Left lung (tissue), 10 donors: ENCODE results near the gene VMAC. TPM values are rescaled to one million over a fixed set of nuclear protein-coding genes. Genes with fewer than 3 reads are reported as not detected.

ENCODE experiments used
- ATAC-seq: fragments of 200-7000 bp; cut with Tn5 transposase; one replicate; pipeline ENCODE4 v1.9.1; 2020; ENCODE audit warnings: moderate library complexity
- DNase-seq, 4 donors: peaks; one replicate each; pipeline ENCODE4 v3.0.0-alpha.2; 2013 to 2020
- H3K27ac ChIP-seq, 2 donors: fragments of 200-600 bp; sonication (generic) in 1 of 2; one replicate each; pipeline versions ENCODE4 v1.5.0 to v1.8.0; 2020 to 2021
- H3K27me3 ChIP-seq, 2 donors: fragments of 200-600 bp; sonication (generic) in 1 of 2; one replicate each; pipeline versions ENCODE4 v1.5.0 to v1.8.0; 2020 to 2021
- H3K36me3 ChIP-seq, 2 donors: fragments of 200-600 bp; sonication (generic) in 1 of 2; one replicate each; pipeline versions ENCODE4 v1.5.0 to v1.8.0; 2020 to 2021
- H3K4me1 ChIP-seq, 2 donors: fragments of 200-600 bp; one replicate each; pipeline ENCODE4 v1.8.0; 2021
- H3K4me3 ChIP-seq, 2 donors: fragments of 200-600 bp; sonication (generic) in 1 of 2; one replicate each; pipeline versions ENCODE4 v1.5.0 to v1.8.0; 2020 to 2021; ENCODE audit warnings: mild to moderate bottlenecking in 1 of 2
- H3K9me3 ChIP-seq, 2 donors: fragments of 200-600 bp; sonication (generic) in 1 of 2; one replicate each; pipeline versions ENCODE4 v1.5.0 to v1.8.0; 2020 to 2021
- intact Hi-C, 2 donors: fragments of 100-400 bp; cut with DNase I; formaldehyde crosslinking; loops; one replicate each; pipeline versions ENCODE4 v1.11.2 to v1.14.2; 2022
- polyA plus RNA-seq, 6 donors: library from polyadenylated mRNA; unstranded; fragments of 120-200 nt; gene quantifications; one replicate each; pipeline ENCODE4 v1.2.1, GENCODE V29; 2013; ENCODE audit not compliant: insufficient read length in 6 of 6
- total RNA-seq, 2 donors: library from RNA; stranded (reverse); fragmentation: NEBNext Ultra II Directional; extraction: Animal tissue kit (Norgen Biotek cat#: 25700); gene quantifications; one replicate each; pipeline ENCODE4 v1.2.1, GENCODE V29; 2021
- TF ChIP-seq, protein P1 (sequence below), 2 donors: fragments of 200-600 bp; sonication (generic) in 1 of 2; IDR thresholded peaks; one replicate each; pipeline versions ENCODE4 v1.5.0 to v1.8.0; 2021; ENCODE audit warnings: antibody characterized with exemption in 2 of 2
- donor health status: DM: no; HTN: yes; CAD: no.
- donor health status: DM: no; HTN: no; CAD: no.

Gene VMAC
- total and polyA plus RNA-seq, 8 donors = 5.0 to 10.4 (median 8.5) TPM

DNA sequence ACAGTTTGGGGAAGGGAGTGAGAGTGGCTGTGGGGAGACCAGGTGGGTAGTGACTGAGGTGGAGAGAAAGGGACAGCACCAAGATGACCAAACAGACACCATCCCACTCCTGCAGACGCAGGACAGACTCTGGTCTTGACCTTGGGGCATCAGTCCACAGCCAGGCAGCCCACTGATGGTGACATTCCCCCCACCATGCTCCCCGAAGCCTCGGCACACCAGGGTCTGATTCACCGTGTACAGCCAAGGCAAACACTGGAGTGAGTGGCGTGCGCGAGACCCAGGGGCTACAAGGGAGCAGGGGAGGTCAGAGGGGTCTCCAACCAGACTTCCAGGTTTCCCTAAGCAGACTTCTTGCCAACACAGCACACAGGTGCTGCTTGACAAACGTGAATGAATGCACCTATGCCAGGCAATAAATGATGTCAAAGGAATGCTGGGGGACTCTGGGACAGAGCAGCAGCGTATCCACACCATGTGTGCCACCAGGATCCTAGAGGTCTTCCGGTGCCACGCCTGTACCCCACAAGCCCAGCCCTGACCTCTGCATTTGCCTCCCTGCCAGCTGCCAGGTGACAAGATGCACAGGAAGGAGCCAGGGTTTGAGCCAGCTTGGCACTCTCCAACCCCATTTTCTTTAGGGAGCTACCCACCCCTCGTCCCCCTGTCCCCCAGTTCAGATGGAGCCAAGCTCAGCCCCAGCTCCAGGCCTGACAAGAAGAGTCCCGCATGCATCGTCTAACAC is 54.8 kb downstream of the VMAC start:
- DNase-seq (no peak), ATAC-seq (no peak)
- intact Hi-C loops = no loop called here
- Histone ChIP-seq H3K27ac (peak overlapping the region in 1 of 2 donors; percentile 80), H3K4me3 (no peak overlapping the region), H3K4me1 (peaks cover 42 to 88% of the 10 kb centered on the region in 2 donors), H3K27me3 (no peaks in the 10 kb centered on the region), H3K36me3 (peaks cover 0 to 7% of the 10 kb centered on the region in 2 donors), H3K9me3 (no peaks in the 10 kb centered on the region)
- TF ChIP-seq, protein P1, sequence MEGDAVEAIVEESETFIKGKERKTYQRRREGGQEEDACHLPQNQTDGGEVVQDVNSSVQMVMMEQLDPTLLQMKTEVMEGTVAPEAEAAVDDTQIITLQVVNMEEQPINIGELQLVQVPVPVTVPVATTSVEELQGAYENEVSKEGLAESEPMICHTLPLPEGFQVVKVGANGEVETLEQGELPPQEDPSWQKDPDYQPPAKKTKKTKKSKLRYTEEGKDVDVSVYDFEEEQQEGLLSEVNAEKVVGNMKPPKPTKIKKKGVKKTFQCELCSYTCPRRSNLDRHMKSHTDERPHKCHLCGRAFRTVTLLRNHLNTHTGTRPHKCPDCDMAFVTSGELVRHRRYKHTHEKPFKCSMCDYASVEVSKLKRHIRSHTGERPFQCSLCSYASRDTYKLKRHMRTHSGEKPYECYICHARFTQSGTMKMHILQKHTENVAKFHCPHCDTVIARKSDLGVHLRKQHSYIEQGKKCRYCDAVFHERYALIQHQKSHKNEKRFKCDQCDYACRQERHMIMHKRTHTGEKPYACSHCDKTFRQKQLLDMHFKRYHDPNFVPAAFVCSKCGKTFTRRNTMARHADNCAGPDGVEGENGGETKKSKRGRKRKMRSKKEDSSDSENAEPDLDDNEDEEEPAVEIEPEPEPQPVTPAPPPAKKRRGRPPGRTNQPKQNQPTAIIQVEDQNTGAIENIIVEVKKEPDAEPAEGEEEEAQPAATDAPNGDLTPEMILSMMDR (IDR thresholded peaks at IDR 0.05) = no peak

Other genes starting within 250 kb of the VMAC start
- 10 to 100 TPM; 46.7 to 63.3 TPM for gene MICOS13, start 224.4 kb upstream of the VMAC start, total RNA-seq
- 10 to 100 TPM; 26.7 to 48.9 (median 33.4) TPM for gene MICOS13, start 224.4 kb upstream of the VMAC start, polyA plus RNA-seq
- gene HSD11B1L, start 223.8 kb upstream of the VMAC start, total RNA-seq = 10 to 100 TPM in 1 of 2 donors, 1 to 10 TPM in 1; 5.8 to 10.4 TPM
- gene HSD11B1L, start 223.8 kb upstream of the VMAC start, polyA plus RNA-seq = 10 to 100 TPM in 2 of 6 donors, 1 to 10 TPM in 4; 6.8 to 12.2 (median 7.9) TPM
- gene RPL36, start 214.6 kb upstream of the VMAC start, total RNA-seq = 100 to 1,000 TPM; 606 to 680 TPM
- 1,000 to 10,000 TPM in 1 of 6 donors, 100 to 1,000 TPM in 5; 637 to 1,150 (median 840) TPM for gene RPL36, start 214.6 kb upstream of the VMAC start, polyA plus RNA-seq
- gene LONP1, start 184.7 kb upstream of the VMAC start, total RNA-seq = 10 to 100 TPM; 79.5 to 93.9 TPM
- gene LONP1, start 184.7 kb upstream of the VMAC start, polyA plus RNA-seq = 10 to 100 TPM; 39.9 to 50.0 (median 47.8) TPM
- 1 to 10 TPM in 1 of 2 donors, not detected in 1; 2.7 TPM for gene CATSPERD, start 184.2 kb upstream of the VMAC start, total RNA-seq
- gene CATSPERD, start 184.2 kb upstream of the VMAC start, polyA plus RNA-seq = 1 to 10 TPM in 3 of 6 donors, under 1 TPM in 2, not detected in 1; 0.31 to 2.4 (median 1.1) TPM
- 1 to 10 TPM; 1.7 to 4.5 TPM for gene PRR22, start 120.1 kb upstream of the VMAC start, total RNA-seq
- 1 to 10 TPM; 1.3 to 3.2 (median 2.0) TPM for gene PRR22, start 120.1 kb upstream of the VMAC start, polyA plus RNA-seq
- gene DUS3L, start 113.7 kb upstream of the VMAC start, total RNA-seq = 10 to 100 TPM; 15.8 to 38.4 TPM
- gene DUS3L, start 113.7 kb upstream of the VMAC start, polyA plus RNA-seq = 10 to 100 TPM; 17.7 to 34.9 (median 24.9) TPM
- gene NRTN, start 99.8 kb upstream of the VMAC start, total RNA-seq = 1 to 10 TPM; 1.5 to 1.6 TPM
- gene NRTN, start 99.8 kb upstream of the VMAC start, polyA plus RNA-seq = 1 to 10 TPM in 5 of 6 donors, under 1 TPM in 1; 0.93 to 1.9 (median 1.5) TPM
- under 1 TPM; 0.32 to 0.73 TPM for gene FUT6, start 65.2 kb upstream of the VMAC start, total RNA-seq
- gene FUT6, start 65.2 kb upstream of the VMAC start, polyA plus RNA-seq = under 1 TPM; 0.52 to 0.87 (median 0.70) TPM
- 10 to 100 TPM; 25.2 to 31.4 TPM for gene FUT3, start 53.4 kb upstream of the VMAC start, total RNA-seq
- gene FUT3, start 53.4 kb upstream of the VMAC start, polyA plus RNA-seq = under 1 TPM in 4 of 6 donors, not detected in 2; 0.28 to 0.56 (median 0.41) TPM
- gene FUT5, start 34.3 kb upstream of the VMAC start, total RNA-seq = not detected
- not detected for gene FUT5, start 34.3 kb upstream of the VMAC start, polyA plus RNA-seq
- 100 to 1,000 TPM; 163 to 190 TPM for gene NDUFA11, start 1.1 kb upstream of the VMAC start, total RNA-seq
- 100 to 1,000 TPM; 102 to 150 (median 132) TPM for gene NDUFA11, start 1.1 kb upstream of the VMAC start, polyA plus RNA-seq
- gene CAPS, start 9.4 kb downstream of the VMAC start, total RNA-seq = 10 to 100 TPM in 1 of 2 donors, 1 to 10 TPM in 1; 8.8 to 40.9 TPM
- 10 to 100 TPM; 16.4 to 44.9 (median 28.3) TPM for gene CAPS, start 9.4 kb downstream of the VMAC start, polyA plus RNA-seq
- 10 to 100 TPM; 64.6 to 69.0 TPM for gene RANBP3, start 73.3 kb downstream of the VMAC start, total RNA-seq
- gene RANBP3, start 73.3 kb downstream of the VMAC start, polyA plus RNA-seq = 10 to 100 TPM; 75.6 to 91.9 (median 80.7) TPM
- gene RFX2, start 205.6 kb downstream of the VMAC start, total RNA-seq = 10 to 100 TPM; 17.0 to 18.8 TPM
- 10 to 100 TPM; 12.7 to 17.4 (median 15.3) TPM for gene RFX2, start 205.6 kb downstream of the VMAC start, polyA plus RNA-seq
- not detected for gene ACSBG2, start 230.8 kb downstream of the VMAC start, total RNA-seq
- gene ACSBG2, start 230.8 kb downstream of the VMAC start, polyA plus RNA-seq = 1 to 10 TPM; 1.6 to 3.5 (median 2.1) TPM